Astrocyte (in vitro differentiated cells and primary cell): Measurements from ENCODE around the gene ZBP1. TPM values are rescaled to one million over a fixed set of nuclear protein-coding genes. Genes with fewer than 3 reads are reported as not detected.

ENCODE experiments used
- DNase-seq: peaks from one replicate; pipeline ENCODE4 v3.0.0-alpha.2; 2010; ENCODE audit warnings: low read depth
- FAIRE-seq: peaks from 2 replicates; lab custom pipeline; 2011; peaks lifted over from hg19 to GRCh38; lab: Jason Lieb, UNC
- H2AFZ ChIP-seq: 2 replicates; pipeline ENCODE4 v1.6.0; 2012; ENCODE audit warnings: low read depth, low read length, inconsistent platforms
- H3K27ac ChIP-seq: 2 replicates; pipeline ENCODE4 v1.5.1; 2011; ENCODE audit warnings: low read depth, low read length, inconsistent platforms
- H3K27me3 ChIP-seq: 2 replicates; pipeline ENCODE4 v1.6.0; 2011; ENCODE audit warnings: low read length, inconsistent platforms; ENCODE audit not compliant: insufficient read depth
- H3K36me3 ChIP-seq: 2 replicates; pipeline ENCODE4 v1.5.1; 2011; ENCODE audit warnings: low read length, inconsistent platforms; ENCODE audit not compliant: insufficient read depth
- H3K4me1 ChIP-seq: 2 replicates; pipeline ENCODE4 v1.5.1; 2011; ENCODE audit warnings: low read length, inconsistent platforms; ENCODE audit not compliant: insufficient read depth
- H3K4me2 ChIP-seq: 2 replicates; pipeline ENCODE4 v1.6.0; 2012; ENCODE audit warnings: low read length, inconsistent platforms
- H3K4me3 ChIP-seq: 2 replicates; pipeline ENCODE4 v1.5.1; 2011; ENCODE audit warnings: low read depth, mild to moderate bottlenecking, low read length, inconsistent platforms; ENCODE audit not compliant: insufficient read depth
- H3K79me2 ChIP-seq: 2 replicates; pipeline ENCODE4 v1.6.0; 2012; ENCODE audit warnings: mild to moderate bottlenecking, low read length, inconsistent platforms; ENCODE audit not compliant: insufficient read depth
- H3K9ac ChIP-seq: 2 replicates; pipeline ENCODE4 v1.6.0; 2012; ENCODE audit warnings: mild to moderate bottlenecking, low read length, inconsistent platforms
- H3K9me3 ChIP-seq: 2 replicates; pipeline ENCODE4 v1.5.1; 2012; ENCODE audit warnings: low read depth, mild to moderate bottlenecking, low read length, inconsistent platforms; ENCODE audit not compliant: insufficient read depth
- H4K20me1 ChIP-seq: 2 replicates; pipeline ENCODE4 v1.6.0; 2012; ENCODE audit warnings: low read length, inconsistent platforms; ENCODE audit not compliant: insufficient read depth
- H3K27ac Mint-ChIP-seq: one replicate; pipeline ENCODE4 v1.8.0; 2021; ENCODE audit warnings: mild to moderate bottlenecking, mixed read lengths; ENCODE audit not compliant: unreplicated experiment
- H3K27me3 Mint-ChIP-seq: one replicate; pipeline ENCODE4 v1.8.0; 2021; ENCODE audit warnings: low read depth, mixed read lengths; ENCODE audit not compliant: unreplicated experiment
- H3K36me3 Mint-ChIP-seq: one replicate; pipeline ENCODE4 v1.8.0; 2021; ENCODE audit warnings: low read depth, mixed read lengths; ENCODE audit not compliant: unreplicated experiment
- H3K4me1 Mint-ChIP-seq: one replicate; pipeline ENCODE4 v1.8.0; 2021; ENCODE audit warnings: low read depth, mixed read lengths; ENCODE audit not compliant: unreplicated experiment
- H3K4me3 Mint-ChIP-seq: one replicate; pipeline ENCODE4 v1.8.0; 2021; ENCODE audit warnings: mild to moderate bottlenecking, moderate library complexity, mixed read lengths; ENCODE audit not compliant: unreplicated experiment
- H3K9me3 Mint-ChIP-seq: one replicate; pipeline ENCODE4 v1.8.0; 2021; ENCODE audit warnings: mild to moderate bottlenecking, mixed read lengths; ENCODE audit not compliant: unreplicated experiment
- EZH2 ChIP-seq: IDR thresholded peaks from 2 replicates; pipeline ENCODE4 v1.6.1; 2012; ENCODE audit warnings: mild to moderate bottlenecking, low read length, inconsistent platforms; ENCODE audit not compliant: insufficient read depth
- total RNA-seq: library from RNA; stranded (reverse); gene quantifications from 2 replicates; pipeline ENCODE4 v1.2.1, GENCODE V29; 2021
- TF ChIP-seq, protein P1 (sequence below): IDR thresholded peaks from 2 replicates; pipeline ENCODE4 v1.5.1; 2011; ENCODE audit warnings: low read depth, mild to moderate bottlenecking, inconsistent platforms, low read length, moderate library complexity; ENCODE audit not compliant: insufficient read depth

Gene ZBP1
- total RNA-seq, 1 donor from 2014 or later = not detected

DNA sequence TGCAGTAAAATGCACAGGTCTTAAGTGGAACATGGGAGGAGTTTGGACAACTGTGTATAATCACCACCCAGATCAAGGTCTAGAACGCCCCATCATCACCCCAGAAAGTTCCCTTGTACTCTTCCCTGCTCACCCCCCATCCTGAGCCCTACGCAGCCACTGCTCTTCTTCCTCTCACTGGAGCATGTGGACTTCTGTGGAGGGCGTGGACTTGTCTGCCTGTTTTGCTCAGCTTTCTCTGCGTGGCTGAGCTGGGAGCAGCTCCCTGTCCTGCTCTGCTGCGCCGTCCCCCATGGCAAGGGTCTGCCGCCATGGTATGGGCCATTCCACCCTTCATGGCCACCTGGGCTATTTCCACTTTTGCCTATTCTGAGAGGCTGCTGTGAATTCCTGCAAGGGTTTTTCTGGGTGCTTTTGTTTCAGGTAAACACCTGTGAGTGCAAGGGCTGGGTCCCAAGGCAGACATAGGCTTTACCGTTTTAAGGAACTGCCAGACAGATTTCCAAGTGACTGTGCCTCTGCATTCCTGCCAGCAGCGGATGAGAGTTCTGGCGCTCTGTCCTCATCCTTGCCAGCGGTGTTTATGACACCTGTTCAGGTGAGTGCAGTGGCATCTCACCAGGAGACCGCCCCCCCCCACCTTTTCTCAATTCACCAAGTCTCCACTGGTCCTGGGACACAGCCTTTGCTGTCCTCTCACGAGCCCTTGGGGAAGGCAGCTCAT, 39.6 kb downstream of the ZBP1 start:
- no peak overlapping the region for H3K27ac Mint-ChIP-seq
- H3K9ac ChIP-seq = no peak overlapping the region
- H3K4me1 ChIP-seq = peaks cover 8% of the 10 kb centered on the region
- H3K79me2 ChIP-seq = no peaks in the 10 kb centered on the region
- H3K4me3 Mint-ChIP-seq = no peak overlapping the region
- H3K9me3 Mint-ChIP-seq = peaks cover 5% of the 10 kb centered on the region
- H3K4me3 ChIP-seq = no peak overlapping the region
- peaks cover 3% of the 10 kb centered on the region for H3K36me3 Mint-ChIP-seq
- H3K9me3 ChIP-seq = peaks cover 5% of the 10 kb centered on the region
- TF ChIP-seq, protein P1, sequence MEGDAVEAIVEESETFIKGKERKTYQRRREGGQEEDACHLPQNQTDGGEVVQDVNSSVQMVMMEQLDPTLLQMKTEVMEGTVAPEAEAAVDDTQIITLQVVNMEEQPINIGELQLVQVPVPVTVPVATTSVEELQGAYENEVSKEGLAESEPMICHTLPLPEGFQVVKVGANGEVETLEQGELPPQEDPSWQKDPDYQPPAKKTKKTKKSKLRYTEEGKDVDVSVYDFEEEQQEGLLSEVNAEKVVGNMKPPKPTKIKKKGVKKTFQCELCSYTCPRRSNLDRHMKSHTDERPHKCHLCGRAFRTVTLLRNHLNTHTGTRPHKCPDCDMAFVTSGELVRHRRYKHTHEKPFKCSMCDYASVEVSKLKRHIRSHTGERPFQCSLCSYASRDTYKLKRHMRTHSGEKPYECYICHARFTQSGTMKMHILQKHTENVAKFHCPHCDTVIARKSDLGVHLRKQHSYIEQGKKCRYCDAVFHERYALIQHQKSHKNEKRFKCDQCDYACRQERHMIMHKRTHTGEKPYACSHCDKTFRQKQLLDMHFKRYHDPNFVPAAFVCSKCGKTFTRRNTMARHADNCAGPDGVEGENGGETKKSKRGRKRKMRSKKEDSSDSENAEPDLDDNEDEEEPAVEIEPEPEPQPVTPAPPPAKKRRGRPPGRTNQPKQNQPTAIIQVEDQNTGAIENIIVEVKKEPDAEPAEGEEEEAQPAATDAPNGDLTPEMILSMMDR = no peak
- no peak for TF ChIP-seq EZH2
- DNase-seq (no peak), FAIRE-seq (no peak)
- no peak overlapping the region for H2AFZ ChIP-seq
- H4K20me1 ChIP-seq = no peaks in the 10 kb centered on the region
- peaks cover 47% of the 10 kb centered on the region for H3K27me3 Mint-ChIP-seq
- H3K4me2 ChIP-seq = no peak overlapping the region
- H3K27me3 ChIP-seq = peaks cover 53% of the 10 kb centered on the region
- H3K4me1 Mint-ChIP-seq = no peaks in the 10 kb centered on the region
- H3K27ac ChIP-seq = no peak overlapping the region
- H3K36me3 ChIP-seq = no peaks in the 10 kb centered on the region

DNA sequence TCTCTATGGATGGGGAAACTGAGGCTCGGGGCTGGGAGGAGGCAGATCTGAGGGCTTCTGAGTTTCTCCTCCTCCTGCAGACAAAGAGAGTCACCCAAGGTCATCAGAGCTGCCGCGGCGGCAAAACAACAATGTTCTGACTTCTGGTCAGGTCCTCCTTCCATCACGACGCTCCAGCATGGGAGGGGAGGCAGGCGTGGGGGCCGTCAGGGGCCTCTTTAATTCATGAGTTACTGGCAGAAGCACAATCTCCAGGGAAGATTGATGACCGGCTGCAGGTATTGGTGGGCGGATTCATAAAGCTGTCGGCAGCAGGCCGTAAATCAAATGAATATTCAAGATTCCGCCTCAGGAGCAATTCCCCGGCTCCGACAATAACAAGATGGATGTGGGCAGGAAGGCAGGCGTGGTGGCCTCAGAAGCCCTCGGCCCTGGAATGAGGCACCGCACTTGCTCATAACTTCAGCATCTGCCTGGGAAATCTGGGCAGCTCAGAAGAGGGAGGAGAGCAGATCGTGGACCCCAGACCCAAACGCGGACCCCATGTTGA, 40.3 kb downstream of the ZBP1 start:
- FAIRE-seq (no peak), DNase-seq (peak; percentile 16)
- Mint-ChIP-seq H3K4me3 (no peak overlapping the region), H3K36me3 (peaks cover 3% of the 10 kb centered on the region), H3K4me1 (no peaks in the 10 kb centered on the region), H3K9me3 (peaks cover 5% of the 10 kb centered on the region), H3K27me3 (peaks cover 41% of the 10 kb centered on the region), H3K27ac (no peak overlapping the region)
- H3K9ac ChIP-seq = no peak overlapping the region
- no peaks in the 10 kb centered on the region for H4K20me1 ChIP-seq
- no peak overlapping the region for H3K4me3 ChIP-seq
- H3K9me3 ChIP-seq = peaks cover 7% of the 10 kb centered on the region
- H3K36me3 ChIP-seq = no peaks in the 10 kb centered on the region
- TF ChIP-seq, protein P1 = no peak
- TF ChIP-seq EZH2 = no peak
- H3K4me2 ChIP-seq = no peak overlapping the region
- H3K27me3 ChIP-seq = peaks cover 52% of the 10 kb centered on the region
- H3K4me1 ChIP-seq = peaks cover 8% of the 10 kb centered on the region
- H3K79me2 ChIP-seq = no peaks in the 10 kb centered on the region
- no peak overlapping the region for H3K27ac ChIP-seq
- H2AFZ ChIP-seq = no peak overlapping the region

GRCh38 chr20:57579331-57579897, 40.8 kb downstream of the ZBP1 start:
- TF ChIP-seq EZH2 = no peak
- TF ChIP-seq, protein P1 = no peak
- no peak overlapping the region for H3K9ac ChIP-seq
- FAIRE-seq (no peak), DNase-seq (no peak)
- peaks cover 7% of the 10 kb centered on the region for H3K9me3 ChIP-seq
- H3K27ac ChIP-seq = no peak overlapping the region
- Mint-ChIP-seq H3K4me3 (no peak overlapping the region), H3K36me3 (peaks cover 3% of the 10 kb centered on the region), H3K4me1 (no peaks in the 10 kb centered on the region), H3K27me3 (peaks cover 41% of the 10 kb centered on the region), H3K9me3 (peaks cover 2% of the 10 kb centered on the region), H3K27ac (no peak overlapping the region)
- H3K36me3 ChIP-seq = no peaks in the 10 kb centered on the region
- H3K27me3 ChIP-seq = peaks cover 52% of the 10 kb centered on the region
- no peaks in the 10 kb centered on the region for H3K79me2 ChIP-seq
- H2AFZ ChIP-seq = no peak overlapping the region
- H3K4me3 ChIP-seq = no peak overlapping the region
- H3K4me1 ChIP-seq = peaks cover 8% of the 10 kb centered on the region
- no peak overlapping the region for H3K4me2 ChIP-seq
- H4K20me1 ChIP-seq = no peaks in the 10 kb centered on the region
